Measurements from ENCODE around the gene EMC6. TPM values are rescaled to one million over a fixed set of nuclear protein-coding genes. Genes with fewer than 3 reads are reported as not detected.
A peak's percentile ranks its signal among the peaks of the same experiment; 100 is the strongest.

EMC6 gene
- total and polyA plus RNA-seq, 8 donors: 15.9 to 37.6 (median 23.0) TPM

GRCh38 chr17:3655766-3656165 lies 12.8 kb upstream of the EMC6 start:
- ATAC-seq (no peak), DNase-seq (no peak)
- Histone ChIP-seq H3K27me3 (no peaks in the 10 kb centered on the region), H3K4me1 (peaks cover 0 to 17% of the 10 kb centered on the region in 2 donors), H3K4me3 (no peak overlapping the region), H3K36me3 (peaks cover 0 to 36% of the 10 kb centered on the region in 2 donors), H3K27ac (no peak overlapping the region), H3K9me3 (no peaks in the 10 kb centered on the region)
- intact Hi-C loops (cut with DNase I): no loop called here
- TF ChIP-seq CTCF (IDR thresholded peaks at IDR 0.05): no peak

- H3K4me1 ChIP-seq: peaks cover 0 to 17% of the 10 kb centered on the region in 2 donors
- no peak for TF ChIP-seq CTCF (IDR thresholded peaks at IDR 0.05)
- H3K4me3 ChIP-seq: no peak overlapping the region
- DNase-seq (no peak), ATAC-seq (no peak)
- no peaks in the 10 kb centered on the region for H3K27me3 ChIP-seq
- no peaks in the 10 kb centered on the region for H3K9me3 ChIP-seq
- H3K36me3 ChIP-seq: peaks cover 0 to 42% of the 10 kb centered on the region in 2 donors
- H3K27ac ChIP-seq: no peak overlapping the region
- intact Hi-C loops (cut with DNase I): no loop called here
These were observed 12.3 kb upstream of the EMC6 start for GRCh38 chr17:3656353-3656752.

- Histone ChIP-seq H3K36me3 (peaks cover 0 to 45% of the 10 kb centered on the region in 2 donors), H3K9me3 (no peaks in the 10 kb centered on the region), H3K27me3 (no peaks in the 10 kb centered on the region), H3K4me3 (no peak overlapping the region), H3K27ac (no peak overlapping the region), H3K4me1 (peaks cover 0 to 17% of the 10 kb centered on the region in 2 donors)
- intact Hi-C loops (cut with DNase I): no loop called here
- no peak for ATAC-seq
- peak in 1 of 4 donors; percentile 64 for DNase-seq
- TF ChIP-seq CTCF (IDR thresholded peaks at IDR 0.05): no peak
These were observed 11.6 kb upstream of the EMC6 start for GRCh38 chr17:3656755-3657587.

- DNase-seq: no peak
- no peak overlapping the region for H3K4me3 ChIP-seq
- peaks cover 0 to 17% of the 10 kb centered on the region in 2 donors for H3K4me1 ChIP-seq
- H3K27me3 ChIP-seq: no peaks in the 10 kb centered on the region
- no peak for TF ChIP-seq CTCF (IDR thresholded peaks at IDR 0.05)
- H3K27ac ChIP-seq: no peak overlapping the region
- H3K9me3 ChIP-seq: no peaks in the 10 kb centered on the region
- no peak for ATAC-seq
- intact Hi-C loops (cut with DNase I): no loop called here
- H3K36me3 ChIP-seq: peaks cover 0 to 50% of the 10 kb centered on the region in 2 donors
These were observed 11.1 kb upstream of the EMC6 start for GRCh38 chr17:3657588-3657869.

DNA sequence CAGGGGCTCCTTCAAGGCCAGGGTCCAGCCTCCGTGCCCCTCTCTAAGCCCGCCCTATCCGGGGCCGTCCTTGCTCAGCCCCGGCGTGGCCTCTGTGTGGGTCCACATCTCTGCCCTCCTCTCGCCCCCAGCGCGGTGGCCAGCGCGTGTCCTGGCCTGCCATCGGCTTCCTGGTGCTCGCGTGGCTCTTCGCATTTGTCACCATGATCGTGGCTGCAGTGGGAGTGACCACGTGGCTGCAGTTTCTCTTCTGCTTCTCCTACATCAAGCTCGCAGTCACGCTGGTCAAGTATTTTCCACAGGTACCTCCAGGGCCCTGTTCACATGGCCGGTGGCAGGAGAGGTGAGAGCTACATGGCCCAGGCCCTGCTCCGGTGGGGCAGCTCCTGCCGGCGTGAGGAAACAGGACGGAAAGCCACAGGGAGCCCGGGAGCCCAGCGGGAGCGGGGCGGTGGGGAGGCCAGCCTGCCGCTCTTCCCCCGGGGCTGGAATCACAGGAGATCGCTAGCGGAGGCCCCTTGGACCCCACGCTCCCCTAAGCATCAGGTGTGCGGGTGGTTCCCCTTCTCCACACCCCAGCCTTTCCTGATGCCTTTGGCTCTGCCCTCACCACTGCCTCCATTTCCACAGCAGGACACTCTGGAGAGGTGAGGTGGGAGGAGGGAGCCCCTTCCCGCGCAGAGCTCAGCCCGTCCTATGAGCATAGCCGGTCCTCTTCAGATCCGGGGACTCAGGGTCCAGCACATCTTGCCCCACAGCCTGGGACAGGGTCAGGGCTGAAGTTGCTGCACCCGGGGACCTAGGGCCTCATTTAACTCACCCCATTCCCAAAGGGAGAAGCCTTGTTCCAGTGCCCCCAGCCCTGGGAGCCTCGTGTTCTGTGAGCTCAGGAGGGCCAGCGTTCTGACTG lies 10.5 kb upstream of the EMC6 start:
- no peak for TF ChIP-seq CTCF (IDR thresholded peaks at IDR 0.05)
- no peak for DNase-seq
- intact Hi-C loops (cut with DNase I): no loop called here
- Histone ChIP-seq H3K36me3 (peaks cover 0 to 56% of the 10 kb centered on the region in 2 donors), H3K4me1 (peaks cover 0 to 17% of the 10 kb centered on the region in 2 donors), H3K9me3 (no peaks in the 10 kb centered on the region), H3K27ac (no peak overlapping the region), H3K27me3 (no peaks in the 10 kb centered on the region), H3K4me3 (no peak overlapping the region)
- no peak for ATAC-seq

Measured in left lung (tissue), 10 donors.